Liver (tissue), 3 donors: Measurements from ENCODE around the gene NOS1AP.

ENCODE experiments used
- ATF3 ChIP-seq: IDR thresholded peaks from 2 replicates; pipeline ENCODE4 v1.6.1; 2016; ENCODE audit warnings: antibody characterized with exemption
- CTCF ChIP-seq: fragments of 150-350 bp; IDR thresholded peaks from 2 replicates; pipeline ENCODE4 v1.5.1; 2017; ENCODE audit warnings: improper control_type of control experiment, low read depth, low read length; ENCODE audit not compliant: missing input control
- EGR1 ChIP-seq, 2 donors: IDR thresholded peaks; 2 replicates each; pipeline ENCODE4 v1.6.1; 2016 to 2018; ENCODE audit warnings: antibody characterized with exemption in 2 of 2, low read depth in 2 of 2
- GABPA ChIP-seq, 2 donors: IDR thresholded peaks in 1 of 2; conservative IDR thresholded peaks in 1 of 2; 2 replicates each; pipeline ENCODE4 v1.6.1; 2016; ENCODE audit warnings: antibody characterized with exemption in 2 of 2, mild to moderate bottlenecking in 1 of 2, moderate library complexity in 1 of 2
- HNF4A ChIP-seq, 2 donors: conservative IDR thresholded peaks; 2 replicates each; pipeline ENCODE4 v1.6.1; 2016; ENCODE audit warnings: antibody characterized with exemption in 2 of 2, mild to moderate bottlenecking in 2 of 2
- JUND ChIP-seq, 2 donors: IDR thresholded peaks; 2 replicates each; pipeline ENCODE4 v1.6.1; 2016; ENCODE audit warnings: antibody characterized with exemption in 2 of 2
- MAX ChIP-seq: IDR thresholded peaks from 2 replicates; pipeline ENCODE4 v1.6.1; 2016; ENCODE audit warnings: antibody characterized with exemption
- RAD21 ChIP-seq, 2 donors: IDR thresholded peaks; 2 replicates each; pipeline ENCODE4 v1.6.1; 2016; ENCODE audit warnings: antibody characterized with exemption in 2 of 2, mild to moderate bottlenecking in 2 of 2
- SP1 ChIP-seq: IDR thresholded peaks from 2 replicates; pipeline ENCODE4 v1.6.1; 2018; ENCODE audit warnings: antibody characterized with exemption, mild to moderate bottlenecking
- ZBTB33 ChIP-seq: IDR thresholded peaks from 2 replicates; pipeline ENCODE4 v1.6.1; 2016; ENCODE audit warnings: antibody characterized with exemption
- donor health status: healthy.
- donor health status: healthy.

- no peak for TF ChIP-seq SP1
- no peak for TF ChIP-seq CTCF
- no peak for TF ChIP-seq EGR1 (IDR thresholded peaks at IDR 0.05; ENCODE audit: low read depth in 2 of 2)
- no peak for TF ChIP-seq RAD21 (IDR thresholded peaks at IDR 0.05)
- TF ChIP-seq ATF3: no peak
- TF ChIP-seq JUND (IDR thresholded peaks at IDR 0.05): no peak
- TF ChIP-seq MAX: no peak
- no peak for TF ChIP-seq ZBTB33
- no peak for TF ChIP-seq GABPA (IDR thresholded peaks at IDR 0.05 in 1 of 2, conservative IDR thresholded peaks at IDR 0.05 in 1 of 2)
- TF ChIP-seq HNF4A (conservative IDR thresholded peaks at IDR 0.05): no peak
These were observed 1.2 kb upstream of the NOS1AP start for GRCh38 chr1:162068301-162068700.
